Stimulated activated CD8-positive, alpha-beta memory T cell treated with anti-CD3 and anti-CD28 coated beads, Interleukin-12 subunit alpha, Interleukin-12 subunit beta, amount 100 ng/mL, for 24 hours (primary cell): ENCODE results near the gene RALGAPB.
"Not testable (repeated sequence)": the region's sequence is repeated elsewhere in the genome, so short reads cannot be mapped to it uniquely, and the experiment has no call there.

Experiments
- DNase-seq: peaks from one replicate; pipeline ENCODE4 v3.0.0-alpha.2; 2020; ENCODE audit errors: extremely low read depth

RALGAPB gene

DNA sequence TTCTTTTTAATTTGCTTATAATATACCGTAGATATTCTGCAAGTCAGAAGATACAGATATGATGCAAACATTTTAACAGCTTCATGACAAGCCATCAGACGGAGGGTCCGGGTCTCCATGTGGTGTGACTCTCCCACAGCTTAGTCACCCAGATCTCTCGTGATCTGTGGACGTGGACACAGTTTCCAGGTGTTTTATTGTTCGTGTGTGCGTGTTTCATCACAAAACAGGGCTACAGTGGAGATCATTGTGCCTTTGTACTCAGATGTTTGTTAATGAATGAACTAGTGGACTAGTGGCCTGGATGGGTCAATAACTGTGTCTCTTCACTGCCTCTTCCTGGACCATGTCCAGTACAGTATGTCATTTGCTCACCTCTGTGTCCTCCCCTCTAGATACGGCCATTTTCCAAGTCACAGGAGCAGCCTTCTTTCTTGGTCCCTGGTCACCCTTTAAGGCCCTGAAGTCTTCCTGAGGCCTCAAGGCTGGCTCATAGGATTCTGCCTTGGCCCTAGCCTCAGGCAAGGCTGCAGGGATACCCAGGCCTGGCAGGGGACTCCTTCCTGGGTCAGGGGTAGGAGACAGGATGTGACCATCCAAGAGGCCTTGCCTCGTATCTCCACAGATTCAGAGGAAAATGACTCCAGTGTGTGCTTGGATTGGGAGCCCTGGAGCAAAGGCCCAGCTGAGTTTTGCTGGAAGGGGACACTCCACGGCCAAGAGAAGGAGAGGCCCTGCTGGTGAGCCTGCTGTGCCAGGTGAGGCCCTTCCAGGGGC is 112.9 kb downstream of the RALGAPB start:
- no peak for DNase-seq

GRCh38 chr20:38586181-38586525 is 113.5 kb downstream of the RALGAPB start:
- DNase-seq = no peak

- DNase-seq = no peak
These were observed 115.7 kb downstream of the RALGAPB start for GRCh38 chr20:38588303-38588702.

GRCh38 chr20:38589351-38589750 is 116.7 kb downstream of the RALGAPB start:
- no peak for DNase-seq

GRCh38 chr20:38589967-38590675 is 117.5 kb downstream of the RALGAPB start:
- no peak for DNase-seq

- no peak for DNase-seq
These were observed 118.2 kb downstream of the RALGAPB start for GRCh38 chr20:38590676-38591473.

- DNase-seq = no peak
These were observed 119.1 kb downstream of the RALGAPB start for GRCh38 chr20:38591474-38592410.

DNA sequence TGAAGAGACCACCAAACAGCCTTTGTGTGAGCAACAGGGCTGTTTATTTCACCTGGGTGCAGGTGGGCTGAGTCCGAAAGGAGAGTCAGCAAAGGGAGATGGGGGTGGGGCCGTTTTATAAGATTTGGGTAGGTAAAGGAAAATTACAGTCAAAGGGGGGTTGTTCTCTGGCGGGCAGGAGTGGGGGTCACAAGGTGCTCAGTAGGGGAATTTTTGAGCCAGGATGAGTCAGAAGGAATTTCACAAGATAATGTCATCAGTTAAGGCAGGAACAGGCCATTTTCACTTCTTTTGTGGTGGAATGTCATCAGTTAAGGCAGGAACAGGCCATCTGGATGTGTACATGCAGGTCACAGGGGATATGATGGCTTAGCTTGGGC is 119.8 kb downstream of the RALGAPB start:
- DNase-seq = not testable (repeated sequence)

DNA sequence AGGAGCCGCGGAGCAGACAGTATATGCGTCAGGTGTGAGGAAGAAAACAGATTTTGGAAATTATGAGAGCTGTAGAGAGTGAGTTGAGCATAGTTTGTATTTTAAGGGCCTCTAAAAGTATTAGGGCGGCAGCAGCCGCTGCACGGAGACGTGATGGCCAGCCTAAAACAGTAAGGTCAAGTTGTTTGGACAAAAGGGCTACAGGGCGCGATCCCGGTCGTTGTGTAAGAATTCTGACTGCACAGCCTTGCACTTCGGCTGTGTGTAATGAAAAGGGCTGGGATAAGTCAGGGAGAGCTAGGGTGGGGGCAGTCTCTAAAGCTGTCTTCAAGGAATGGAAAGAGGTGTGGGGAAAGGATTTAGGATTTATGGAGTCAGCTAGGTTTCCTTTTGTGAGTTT is 121.6 kb downstream of the RALGAPB start:
- not testable (repeated sequence) for DNase-seq

- not testable (repeated sequence) for DNase-seq
These were observed 123.2 kb downstream of the RALGAPB start for GRCh38 chr20:38595886-38596285.

DNA sequence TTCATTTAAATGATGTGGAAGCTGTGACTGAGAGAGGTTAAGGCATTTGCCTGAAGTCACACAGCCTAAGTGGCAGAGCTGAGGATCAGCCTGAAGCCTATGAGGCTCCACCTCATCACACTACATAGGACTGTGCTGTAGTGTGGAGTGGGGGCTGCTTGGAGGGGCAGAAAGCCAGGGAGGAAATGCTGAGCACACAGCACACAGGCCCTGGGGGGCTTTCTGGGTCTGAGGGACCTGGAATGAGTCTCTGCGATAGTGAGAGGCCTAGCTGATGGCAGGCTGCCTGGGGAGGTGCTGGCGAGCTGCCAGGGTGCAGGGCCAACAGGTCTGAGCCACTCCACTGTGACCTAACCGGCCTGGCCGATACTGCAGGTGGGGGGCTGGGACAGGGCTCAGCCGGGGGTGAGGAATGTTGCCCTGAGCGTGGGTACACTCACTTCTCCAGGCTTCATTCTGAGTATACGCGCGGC is 126.8 kb downstream of the RALGAPB start:
- DNase-seq = no peak

- DNase-seq = no peak
These were observed 127.4 kb downstream of the RALGAPB start for GRCh38 chr20:38600057-38600456.

- DNase-seq = no peak
These were observed 128.9 kb downstream of the RALGAPB start, which contains the start of gene ARHGAP40 for GRCh38 chr20:38601216-38602184. ARHGAP40 (plus strand) TSS chr20:38601809.

GRCh38 chr20:38602185-38602581 is 129.5 kb downstream of the RALGAPB start:
- DNase-seq = no peak

DNA sequence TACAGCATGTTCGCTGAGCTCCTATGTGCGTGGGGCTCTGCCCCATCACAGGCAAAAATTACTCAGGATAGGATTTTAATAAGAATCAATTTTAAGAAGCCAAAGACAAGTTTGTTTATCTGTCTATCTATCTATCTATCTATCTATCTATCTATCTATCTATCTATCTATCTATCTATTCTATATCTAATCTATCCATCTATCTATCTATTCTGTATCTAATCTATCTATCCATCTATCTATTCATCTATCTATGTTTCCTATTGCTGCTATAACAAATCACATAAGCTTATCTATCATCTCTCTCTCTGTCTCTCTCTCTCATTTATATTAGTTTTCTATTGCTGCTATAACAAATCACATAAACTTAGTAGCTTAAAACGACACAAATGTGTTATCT is 130.6 kb downstream of the RALGAPB start:
- DNase-seq = no peak

DNA sequence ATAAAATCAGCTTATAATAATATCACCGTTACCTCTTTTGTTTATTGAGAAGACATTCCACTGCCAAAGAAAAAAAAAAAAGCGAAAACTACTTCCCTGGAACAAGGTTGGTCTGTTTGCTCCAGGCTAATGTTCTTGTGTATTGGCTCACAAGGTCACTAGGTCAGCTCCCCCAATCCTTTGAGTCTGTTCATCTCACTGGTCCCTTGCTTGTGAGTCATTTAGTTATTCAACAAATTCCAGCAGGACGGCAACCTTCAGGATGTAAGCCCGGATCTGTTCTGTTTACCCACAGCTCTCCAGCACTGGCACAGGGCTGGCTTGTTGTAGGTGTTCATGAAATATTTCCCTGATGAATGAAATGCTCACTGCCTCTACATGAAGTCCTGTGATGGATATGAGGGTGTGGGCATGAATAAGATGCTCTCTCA is 132.2 kb downstream of the RALGAPB start:
- DNase-seq = no peak

GRCh38 chr20:38607351-38607750 is 134.7 kb downstream of the RALGAPB start:
- no peak for DNase-seq

GRCh38 chr20:38608188-38608587 is 135.5 kb downstream of the RALGAPB start:
- DNase-seq = no peak

- no peak for DNase-seq
These were observed 137.2 kb downstream of the RALGAPB start for GRCh38 chr20:38609815-38610214.

GRCh38 chr20:38610521-38610920 is 137.9 kb downstream of the RALGAPB start:
- no peak for DNase-seq
